ENCODE measurements around the gene LRRTM4.
"Not testable (repeated sequence)": the region's sequence is repeated elsewhere in the genome, so short reads cannot be mapped to it uniquely, and the experiment has no call there.

Gene LRRTM4

GRCh38 chr2:76760367-76760704 lies 761.8 kb downstream of the LRRTM4 start:
- no peak overlapping the region for H3K27ac Mint-ChIP-seq
- peaks cover 20% of the 10 kb centered on the region for H3K9me3 Mint-ChIP-seq
- no peaks in the 10 kb centered on the region for H3K4me1 Mint-ChIP-seq (ENCODE audit: low read depth)
- no peaks in the 10 kb centered on the region for H3K36me3 Mint-ChIP-seq (ENCODE audit: low read depth)
- no peaks in the 10 kb centered on the region for H3K27me3 Mint-ChIP-seq
- no peak overlapping the region for H3K4me3 Mint-ChIP-seq

DNA sequence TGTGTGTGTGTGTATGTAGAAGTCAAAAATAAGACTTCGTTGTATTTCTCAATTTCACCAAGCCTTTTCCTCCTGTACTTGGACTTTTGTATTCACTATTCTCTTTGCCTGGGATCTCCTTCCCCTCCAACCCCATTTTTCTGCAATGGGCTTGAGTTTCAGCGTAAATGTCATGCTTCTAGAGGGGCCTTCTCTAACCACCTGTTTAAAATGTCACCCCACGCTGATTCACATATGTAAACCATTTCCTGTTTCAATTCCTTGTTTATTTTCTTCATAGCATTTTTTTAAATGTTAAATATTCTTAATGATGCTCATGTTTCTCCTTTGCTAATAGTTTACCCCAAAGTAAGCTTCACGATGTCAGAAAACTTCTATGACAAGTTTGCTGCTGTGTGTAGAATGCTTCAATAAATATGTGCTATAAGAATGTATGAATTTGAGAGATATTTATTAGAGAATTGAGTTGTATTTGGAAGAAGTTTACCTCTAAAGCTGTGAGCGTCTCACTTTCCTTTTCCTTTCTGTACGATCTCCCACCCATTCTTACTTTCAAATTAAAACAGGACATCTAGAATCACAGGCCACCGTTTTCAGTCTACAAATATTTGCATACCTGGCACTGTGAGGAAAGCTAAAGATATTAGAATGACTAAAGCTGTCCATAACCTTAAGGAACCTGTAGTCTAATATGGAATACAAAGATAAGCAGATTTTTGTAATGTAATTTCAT lies 762.4 kb downstream of the LRRTM4 start:
- H3K4me3 Mint-ChIP-seq = no peak overlapping the region
- H3K4me1 Mint-ChIP-seq (ENCODE audit: low read depth) = no peaks in the 10 kb centered on the region
- no peaks in the 10 kb centered on the region for H3K27me3 Mint-ChIP-seq
- H3K27ac Mint-ChIP-seq = no peak overlapping the region
- H3K36me3 Mint-ChIP-seq (ENCODE audit: low read depth) = no peaks in the 10 kb centered on the region
- H3K9me3 Mint-ChIP-seq = peaks cover 20% of the 10 kb centered on the region

DNA sequence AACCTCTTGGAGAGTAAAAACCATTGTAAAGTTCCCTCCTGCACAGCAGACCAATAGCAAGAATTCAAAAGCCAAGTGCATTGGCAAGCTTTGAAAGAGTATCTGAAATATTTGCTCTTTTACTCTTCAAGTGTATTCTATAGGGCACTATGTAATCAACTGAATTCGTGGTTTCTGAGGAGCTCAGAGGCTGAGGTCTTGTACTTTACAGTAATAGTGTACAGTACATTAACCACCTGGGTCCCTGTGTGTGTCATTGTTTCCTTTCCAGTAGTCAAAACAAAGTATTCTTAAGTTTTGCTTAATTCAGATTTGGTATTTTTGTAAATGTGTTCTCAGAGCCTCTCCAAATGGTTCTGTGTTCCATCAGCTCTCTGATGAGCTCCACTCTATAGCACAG lies 769.7 kb downstream of the LRRTM4 start:
- Mint-ChIP-seq H3K4me3 (no peak overlapping the region), H3K27ac (no peak overlapping the region), H3K4me1 (ENCODE audit: low read depth) (no peaks in the 10 kb centered on the region), H3K36me3 (ENCODE audit: low read depth) (no peaks in the 10 kb centered on the region), H3K9me3 (peaks cover 6% of the 10 kb centered on the region), H3K27me3 (no peaks in the 10 kb centered on the region)

- no peak overlapping the region for H3K27ac Mint-ChIP-seq
Observed at GRCh38 chr2:76749858-76750257, 772.3 kb downstream of the LRRTM4 start.

DNA sequence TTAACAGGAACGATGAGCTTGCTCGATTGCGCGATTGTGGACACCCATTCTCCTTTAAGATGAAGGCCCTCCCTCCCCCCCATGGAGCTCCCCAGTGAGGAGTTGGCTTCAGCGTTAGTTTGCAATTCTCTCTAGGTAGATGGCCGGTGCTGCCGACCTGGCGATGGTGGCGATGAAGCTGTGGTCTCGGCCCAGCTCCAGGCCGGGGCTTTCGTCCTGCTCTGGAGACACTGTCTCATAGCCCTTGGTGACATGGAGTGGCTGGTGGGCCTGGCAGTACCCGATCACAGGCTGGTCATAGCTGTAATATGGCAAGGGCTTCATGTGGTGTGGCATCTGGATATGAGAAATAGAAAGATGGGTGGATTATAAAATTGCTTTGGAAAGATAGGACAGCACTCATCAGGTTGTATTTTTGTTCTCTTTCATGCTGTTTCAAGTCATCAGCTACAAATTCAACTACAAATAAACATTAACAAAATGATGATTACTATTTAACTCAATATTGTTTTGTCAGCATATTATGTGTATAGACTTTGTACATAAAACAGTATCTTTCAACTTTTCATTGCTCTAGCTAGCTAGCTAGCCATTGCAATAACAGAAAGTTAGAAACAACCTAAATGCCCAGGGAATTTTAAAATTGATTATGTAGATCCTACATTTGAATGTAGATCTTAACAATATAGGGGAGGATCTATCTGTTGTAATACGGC lies 773.4 kb downstream of the LRRTM4 start:
- H3K36me3 Mint-ChIP-seq (ENCODE audit: low read depth) = no peaks in the 10 kb centered on the region
- H3K4me1 Mint-ChIP-seq (ENCODE audit: low read depth) = no peaks in the 10 kb centered on the region
- H3K9me3 Mint-ChIP-seq = no peaks in the 10 kb centered on the region
- no peak overlapping the region for H3K27ac Mint-ChIP-seq
- no peak overlapping the region for H3K4me3 Mint-ChIP-seq
- no peaks in the 10 kb centered on the region for H3K27me3 Mint-ChIP-seq

More at GRCh38 chr2:76749858-76750257, 772.3 kb downstream of the LRRTM4 start:
- no peaks in the 10 kb centered on the region for H3K27me3 Mint-ChIP-seq
- no peaks in the 10 kb centered on the region for H3K9me3 Mint-ChIP-seq
- H3K4me3 Mint-ChIP-seq = no peak overlapping the region
- H3K36me3 Mint-ChIP-seq (ENCODE audit: low read depth) = no peaks in the 10 kb centered on the region
- H3K4me1 Mint-ChIP-seq (ENCODE audit: low read depth) = no peaks in the 10 kb centered on the region

GRCh38 chr2:76745605-76746004 lies 776.6 kb downstream of the LRRTM4 start:
- Mint-ChIP-seq H3K9me3 (peaks cover 6% of the 10 kb centered on the region), H3K27me3 (no peaks in the 10 kb centered on the region), H3K4me1 (ENCODE audit: low read depth) (no peaks in the 10 kb centered on the region), H3K27ac (no peak overlapping the region), H3K36me3 (ENCODE audit: low read depth) (no peaks in the 10 kb centered on the region), H3K4me3 (no peak overlapping the region)

GRCh38 chr2:76737607-76738006 lies 784.6 kb downstream of the LRRTM4 start:
- H3K4me3 Mint-ChIP-seq = no peak overlapping the region
- no peaks in the 10 kb centered on the region for H3K36me3 Mint-ChIP-seq (ENCODE audit: low read depth)
- H3K4me1 Mint-ChIP-seq (ENCODE audit: low read depth) = no peaks in the 10 kb centered on the region
- H3K27me3 Mint-ChIP-seq = no peaks in the 10 kb centered on the region
- H3K27ac Mint-ChIP-seq = no peak overlapping the region
- H3K9me3 Mint-ChIP-seq = peaks cover 3% of the 10 kb centered on the region

DNA sequence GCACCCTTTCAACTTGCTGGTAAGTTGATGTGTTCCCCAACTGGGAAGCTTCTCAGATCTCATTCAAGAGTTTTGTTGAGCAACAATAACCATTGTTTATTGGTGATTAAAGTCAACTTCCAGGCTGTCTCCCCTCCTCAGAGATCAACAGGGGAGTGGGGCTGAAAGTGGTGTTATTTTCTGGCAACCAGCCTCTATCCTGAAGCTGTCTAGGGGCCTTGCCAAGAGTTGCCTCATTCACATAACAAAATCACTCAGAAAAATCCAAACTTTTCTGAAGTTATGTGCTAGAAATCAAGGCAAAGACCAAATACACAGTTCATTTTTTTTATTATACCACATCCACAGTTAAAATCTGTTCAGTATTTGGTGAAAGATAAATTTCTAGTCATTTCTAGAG lies 788.4 kb downstream of the LRRTM4 start:
- Mint-ChIP-seq H3K27ac (no peak overlapping the region), H3K4me3 (no peak overlapping the region), H3K36me3 (ENCODE audit: low read depth) (no peaks in the 10 kb centered on the region), H3K27me3 (no peaks in the 10 kb centered on the region), H3K9me3 (no peaks in the 10 kb centered on the region), H3K4me1 (ENCODE audit: low read depth) (no peaks in the 10 kb centered on the region)

DNA sequence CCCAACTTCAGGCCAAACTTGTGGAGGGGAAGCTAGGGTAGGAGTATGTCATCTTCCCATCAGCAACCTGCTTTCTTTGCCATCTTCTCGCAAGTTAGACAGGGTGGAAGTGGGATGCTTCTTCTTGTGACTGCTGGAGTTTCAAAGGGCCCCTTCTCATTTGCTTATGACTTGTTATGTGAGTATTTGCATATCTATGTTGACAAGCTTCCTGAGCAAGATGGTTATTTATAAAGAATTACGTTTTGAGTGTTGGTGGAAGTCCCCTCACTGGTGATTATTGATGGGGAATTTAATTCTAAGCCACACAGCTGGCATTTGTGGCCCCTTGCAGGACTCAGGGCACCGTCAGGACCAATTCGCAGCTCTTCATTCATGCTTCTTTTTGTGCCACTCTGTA lies 791.0 kb downstream of the LRRTM4 start:
- Mint-ChIP-seq H3K27ac (no peak overlapping the region), H3K4me3 (no peak overlapping the region)

GRCh38 chr2:76730021-76730420 lies 792.2 kb downstream of the LRRTM4 start:
- Mint-ChIP-seq H3K4me1 (ENCODE audit: low read depth) (no peaks in the 10 kb centered on the region), H3K9me3 (no peaks in the 10 kb centered on the region), H3K4me3 (no peak overlapping the region), H3K27me3 (no peaks in the 10 kb centered on the region), H3K36me3 (ENCODE audit: low read depth) (no peaks in the 10 kb centered on the region), H3K27ac (no peak overlapping the region)

More for the DNA sequence above, 791.0 kb downstream of the LRRTM4 start:
- H3K36me3 Mint-ChIP-seq (ENCODE audit: low read depth) = no peaks in the 10 kb centered on the region
- no peaks in the 10 kb centered on the region for H3K27me3 Mint-ChIP-seq
- H3K9me3 Mint-ChIP-seq = no peaks in the 10 kb centered on the region
- no peaks in the 10 kb centered on the region for H3K4me1 Mint-ChIP-seq (ENCODE audit: low read depth)

DNA sequence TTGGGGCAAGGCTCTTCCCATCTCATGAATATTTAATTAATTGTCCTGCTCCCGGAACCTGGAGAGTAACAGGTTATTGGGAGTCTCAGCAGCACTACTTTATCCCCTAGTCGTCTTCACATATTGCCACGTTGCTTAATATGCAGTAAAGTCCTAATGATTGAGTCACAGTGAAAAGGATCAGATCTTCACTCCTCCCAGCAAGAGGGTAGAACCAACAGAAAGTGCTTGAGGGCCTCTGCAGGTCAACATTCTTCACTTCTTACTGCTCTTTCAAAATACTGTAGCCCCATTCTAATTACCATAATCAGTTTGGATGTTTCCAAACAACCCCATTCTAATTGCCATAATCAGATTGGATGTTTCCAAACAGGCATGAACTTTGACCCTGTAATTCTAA lies 801.0 kb downstream of the LRRTM4 start:
- H3K4me1 Mint-ChIP-seq (ENCODE audit: low read depth) = no peaks in the 10 kb centered on the region
- H3K4me3 Mint-ChIP-seq = no peak overlapping the region
- H3K9me3 Mint-ChIP-seq = peaks cover 3% of the 10 kb centered on the region
- H3K27me3 Mint-ChIP-seq = no peaks in the 10 kb centered on the region
- no peaks in the 10 kb centered on the region for H3K36me3 Mint-ChIP-seq (ENCODE audit: low read depth)
- no peak overlapping the region for H3K27ac Mint-ChIP-seq

DNA sequence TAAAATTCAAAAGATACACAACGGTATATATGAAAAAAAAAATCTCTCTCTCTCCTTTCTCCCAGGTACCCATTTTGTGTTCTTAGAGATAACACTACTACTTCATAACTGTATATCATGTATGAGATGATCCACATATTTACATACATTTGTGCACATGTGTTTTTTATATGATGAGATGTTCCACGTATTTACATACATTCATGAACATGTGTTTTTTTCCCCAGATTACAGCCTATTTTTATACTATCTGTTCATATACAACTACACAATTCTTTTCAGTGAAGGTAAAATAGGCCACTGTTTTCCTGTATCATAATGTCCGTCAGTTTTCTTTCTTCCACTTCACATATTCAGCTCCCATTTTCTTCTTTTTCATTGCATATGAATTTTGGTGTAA lies 808.9 kb downstream of the LRRTM4 start:
- Mint-ChIP-seq H3K4me3 (no peak overlapping the region), H3K27ac (no peak overlapping the region), H3K36me3 (ENCODE audit: low read depth) (no peaks in the 10 kb centered on the region), H3K4me1 (ENCODE audit: low read depth) (no peaks in the 10 kb centered on the region), H3K27me3 (no peaks in the 10 kb centered on the region), H3K9me3 (peaks cover 6% of the 10 kb centered on the region)

- Mint-ChIP-seq H3K9me3 (peaks cover 10% of the 10 kb centered on the region), H3K4me1 (ENCODE audit: low read depth) (no peaks in the 10 kb centered on the region), H3K4me3 (no peak overlapping the region), H3K27ac (no peak overlapping the region), H3K36me3 (ENCODE audit: low read depth) (no peaks in the 10 kb centered on the region), H3K27me3 (no peaks in the 10 kb centered on the region)
Observed at GRCh38 chr2:76711490-76711889, 810.7 kb downstream of the LRRTM4 start.

- Mint-ChIP-seq H3K4me3 (no peak overlapping the region), H3K27me3 (no peaks in the 10 kb centered on the region), H3K27ac (no peak overlapping the region), H3K36me3 (ENCODE audit: low read depth) (no peaks in the 10 kb centered on the region), H3K4me1 (ENCODE audit: low read depth) (no peaks in the 10 kb centered on the region), H3K9me3 (peaks cover 8% of the 10 kb centered on the region)
Observed at GRCh38 chr2:76700894-76701293, 821.3 kb downstream of the LRRTM4 start.

DNA sequence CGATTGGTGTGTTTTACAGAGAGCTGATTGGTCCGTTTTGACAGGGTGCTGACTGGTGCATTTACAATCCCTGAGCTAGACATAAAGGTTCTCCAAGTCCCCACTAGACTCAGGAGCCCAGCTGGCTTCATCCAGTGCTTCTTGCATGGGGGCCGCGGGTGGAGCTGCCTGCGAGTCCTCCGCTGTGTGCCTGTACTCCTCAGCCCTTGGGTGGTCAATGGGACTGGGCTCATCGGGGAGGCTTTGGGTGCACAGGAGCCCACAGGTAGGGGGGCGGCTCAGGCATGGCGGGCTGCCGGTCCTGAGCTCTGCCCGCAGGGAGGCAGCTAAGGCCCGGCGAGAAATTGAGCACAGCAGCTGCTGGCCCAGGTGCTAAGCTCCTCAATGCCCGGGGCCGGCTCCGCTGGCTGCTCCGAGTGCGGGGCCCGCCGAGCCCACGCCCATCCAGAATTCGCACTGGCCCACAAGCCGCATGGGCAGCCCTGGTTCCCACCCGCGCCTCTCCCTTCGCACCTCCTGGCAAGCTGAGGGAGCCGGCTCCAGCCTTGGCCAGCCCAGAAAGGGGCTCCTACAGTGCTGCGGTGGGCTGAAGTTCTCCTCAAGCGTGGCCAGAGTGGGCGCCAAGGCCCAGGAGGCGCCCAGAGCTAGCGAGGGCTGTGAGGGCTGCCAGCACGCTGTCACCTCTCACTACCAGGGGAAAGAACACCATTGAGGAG lies 824.0 kb downstream of the LRRTM4 start:
- not testable (repeated sequence) for H3K4me3 Mint-ChIP-seq; H3K36me3 Mint-ChIP-seq (ENCODE audit: low read depth); H3K9me3 Mint-ChIP-seq; H3K27me3 Mint-ChIP-seq; H3K4me1 Mint-ChIP-seq (ENCODE audit: low read depth); H3K27ac Mint-ChIP-seq
